ENCODE measurements around the gene FOXF2. TPM values are rescaled to one million over a fixed set of nuclear protein-coding genes. Genes with fewer than 3 reads are reported as not detected.

FOXF2 gene
- total RNA-seq, 3 donors from 2014 or later, result 6.9 to 68.1 (median 7.1) TPM

DNA sequence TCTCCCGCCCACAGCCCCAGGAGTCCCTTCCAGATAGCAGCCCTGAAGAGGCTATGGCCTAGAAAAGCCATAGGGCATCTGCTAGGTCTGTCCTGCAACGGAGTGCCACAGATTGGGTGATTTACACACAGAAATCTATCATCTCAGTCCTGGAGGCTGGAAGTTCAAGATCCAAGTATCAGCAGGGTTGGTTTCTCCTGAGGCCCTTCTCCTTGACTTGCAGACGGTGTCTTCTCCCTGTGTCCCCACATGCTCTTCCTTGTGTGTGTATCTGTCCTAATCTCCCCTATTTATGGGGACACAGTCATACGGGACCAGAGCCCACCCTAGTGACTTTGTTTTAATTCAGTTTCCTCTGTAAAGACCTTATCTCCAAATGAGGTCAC, 15.3 kb downstream of the FOXF2 start:
- intact Hi-C loops (cut with DNase I, micrococcal nuclease), result no loop called here
- TF ChIP-seq, protein P1, sequence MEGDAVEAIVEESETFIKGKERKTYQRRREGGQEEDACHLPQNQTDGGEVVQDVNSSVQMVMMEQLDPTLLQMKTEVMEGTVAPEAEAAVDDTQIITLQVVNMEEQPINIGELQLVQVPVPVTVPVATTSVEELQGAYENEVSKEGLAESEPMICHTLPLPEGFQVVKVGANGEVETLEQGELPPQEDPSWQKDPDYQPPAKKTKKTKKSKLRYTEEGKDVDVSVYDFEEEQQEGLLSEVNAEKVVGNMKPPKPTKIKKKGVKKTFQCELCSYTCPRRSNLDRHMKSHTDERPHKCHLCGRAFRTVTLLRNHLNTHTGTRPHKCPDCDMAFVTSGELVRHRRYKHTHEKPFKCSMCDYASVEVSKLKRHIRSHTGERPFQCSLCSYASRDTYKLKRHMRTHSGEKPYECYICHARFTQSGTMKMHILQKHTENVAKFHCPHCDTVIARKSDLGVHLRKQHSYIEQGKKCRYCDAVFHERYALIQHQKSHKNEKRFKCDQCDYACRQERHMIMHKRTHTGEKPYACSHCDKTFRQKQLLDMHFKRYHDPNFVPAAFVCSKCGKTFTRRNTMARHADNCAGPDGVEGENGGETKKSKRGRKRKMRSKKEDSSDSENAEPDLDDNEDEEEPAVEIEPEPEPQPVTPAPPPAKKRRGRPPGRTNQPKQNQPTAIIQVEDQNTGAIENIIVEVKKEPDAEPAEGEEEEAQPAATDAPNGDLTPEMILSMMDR (IDR thresholded peaks at IDR 0.05), result no peak
- Histone ChIP-seq H3K4me1 (ENCODE audit: low read depth) (no peaks in the 10 kb centered on the region), H3K4me3 (no peak overlapping the region), H3K36me3 (ENCODE audit: low read depth) (no peaks in the 10 kb centered on the region), H3K9me3 (no peaks in the 10 kb centered on the region)
- no peak for ATAC-seq
- no peak for DNase-seq

DNA sequence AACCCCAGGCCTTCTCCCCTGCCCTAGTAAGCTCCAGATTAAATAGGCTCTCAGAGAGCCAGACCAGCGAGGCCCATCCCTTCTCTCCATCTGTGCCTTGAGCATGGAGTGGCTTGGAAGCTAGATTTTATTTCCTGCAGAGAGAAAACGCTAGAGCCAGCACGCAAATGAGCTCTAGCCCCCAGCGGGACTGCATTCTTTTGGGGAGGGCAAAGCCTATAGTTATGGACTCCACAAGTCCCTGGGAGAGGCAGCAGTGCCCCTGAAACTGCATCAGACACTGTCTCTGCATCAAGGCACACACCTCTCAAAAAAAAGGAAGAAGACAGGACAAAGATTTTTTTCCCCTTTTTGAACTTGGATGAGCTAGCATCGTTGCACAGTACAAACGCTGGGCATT, 15.8 kb downstream of the FOXF2 start:
- no peak for DNase-seq
- H3K4me3 ChIP-seq, result no peak overlapping the region
- intact Hi-C loops (cut with DNase I, micrococcal nuclease), result no loop called here
- no peaks in the 10 kb centered on the region for H3K36me3 ChIP-seq (ENCODE audit: low read depth)
- no peaks in the 10 kb centered on the region for H3K9me3 ChIP-seq
- TF ChIP-seq, protein P1 (IDR thresholded peaks at IDR 0.05), result no peak
- ATAC-seq, result no peak
- no peaks in the 10 kb centered on the region for H3K4me1 ChIP-seq (ENCODE audit: low read depth)

DNA sequence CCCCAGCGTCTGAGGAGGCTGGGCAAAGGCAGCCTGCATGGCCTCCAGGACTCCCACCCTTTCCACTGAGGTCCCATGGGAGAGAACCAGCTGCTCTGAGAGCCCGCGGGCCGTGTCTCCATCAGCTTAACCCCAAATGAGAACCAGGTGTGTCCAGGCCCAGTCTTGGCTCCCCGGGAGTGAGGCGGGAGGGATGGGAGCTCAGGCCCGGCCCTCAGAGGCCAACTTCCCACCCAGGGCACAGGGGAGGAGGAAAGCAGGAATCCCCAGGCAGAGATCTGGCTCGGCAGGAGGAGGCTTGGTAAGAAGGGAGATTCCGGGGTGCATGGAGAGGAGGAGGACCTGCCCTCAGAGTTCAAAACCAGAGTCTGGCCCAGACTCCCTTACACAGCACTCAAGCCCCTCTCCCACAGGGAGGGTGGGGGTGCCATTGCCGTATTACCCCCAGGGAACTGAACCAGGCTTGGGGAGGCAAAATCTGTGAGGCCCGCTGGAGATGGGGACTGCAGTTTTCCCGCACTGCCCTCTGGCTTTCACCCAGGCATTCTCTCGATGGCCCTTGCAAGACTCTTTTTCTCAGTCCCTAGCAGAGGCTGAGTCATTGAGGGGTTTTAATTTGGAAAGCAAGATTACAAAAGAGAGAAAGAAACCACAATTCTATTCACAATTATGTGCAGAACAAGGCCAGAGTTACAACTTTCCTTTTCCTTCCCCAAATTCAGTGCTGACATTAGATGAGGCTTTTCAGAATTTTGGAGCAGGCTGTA, 17.1 kb downstream of the FOXF2 start:
- no peak for ATAC-seq
- intact Hi-C loops (cut with DNase I, micrococcal nuclease), result no loop called here
- TF ChIP-seq, protein P1 (IDR thresholded peaks at IDR 0.05), result no peak

DNA sequence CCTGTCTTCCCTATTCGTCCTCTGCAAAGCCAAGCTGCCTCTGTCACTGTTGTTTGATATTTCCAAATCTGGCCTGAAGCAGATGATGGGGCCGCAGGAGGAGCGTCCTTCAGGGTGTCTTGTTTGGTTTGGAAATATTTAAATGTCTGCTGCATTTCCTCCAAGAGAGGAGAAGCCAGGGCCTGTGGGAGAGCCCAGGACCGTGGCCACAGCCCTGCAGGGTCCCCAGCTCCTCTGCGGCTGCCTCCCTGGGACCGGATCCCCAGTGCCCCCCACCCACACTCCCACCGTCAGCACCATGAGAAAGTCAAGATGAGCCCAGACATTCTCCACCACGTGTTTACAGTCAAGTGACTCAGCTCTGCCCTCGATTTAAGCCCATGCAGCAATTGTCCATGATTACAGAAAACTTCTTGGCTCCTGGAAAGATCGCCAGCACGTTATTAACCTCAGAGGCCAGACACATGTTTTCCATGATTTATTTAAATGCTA, 18.2 kb downstream of the FOXF2 start:
- Histone ChIP-seq H3K4me1 (ENCODE audit: low read depth) (no peaks in the 10 kb centered on the region), H3K9me3 (no peaks in the 10 kb centered on the region), H3K4me3 (no peak overlapping the region), H3K36me3 (ENCODE audit: low read depth) (no peaks in the 10 kb centered on the region)
- TF ChIP-seq, protein P1 (IDR thresholded peaks at IDR 0.05), result no peak
- ATAC-seq (peak; percentile 34), DNase-seq (no peak)
- intact Hi-C loops (cut with DNase I, micrococcal nuclease), result no loop called here

More for the DNA sequence above, 17.1 kb downstream of the FOXF2 start:
- H3K36me3 ChIP-seq (ENCODE audit: low read depth), result no peaks in the 10 kb centered on the region
- no peak overlapping the region for H3K4me3 ChIP-seq
- no peaks in the 10 kb centered on the region for H3K9me3 ChIP-seq
- no peaks in the 10 kb centered on the region for H3K4me1 ChIP-seq (ENCODE audit: low read depth)
- DNase-seq, result no peak

DNA sequence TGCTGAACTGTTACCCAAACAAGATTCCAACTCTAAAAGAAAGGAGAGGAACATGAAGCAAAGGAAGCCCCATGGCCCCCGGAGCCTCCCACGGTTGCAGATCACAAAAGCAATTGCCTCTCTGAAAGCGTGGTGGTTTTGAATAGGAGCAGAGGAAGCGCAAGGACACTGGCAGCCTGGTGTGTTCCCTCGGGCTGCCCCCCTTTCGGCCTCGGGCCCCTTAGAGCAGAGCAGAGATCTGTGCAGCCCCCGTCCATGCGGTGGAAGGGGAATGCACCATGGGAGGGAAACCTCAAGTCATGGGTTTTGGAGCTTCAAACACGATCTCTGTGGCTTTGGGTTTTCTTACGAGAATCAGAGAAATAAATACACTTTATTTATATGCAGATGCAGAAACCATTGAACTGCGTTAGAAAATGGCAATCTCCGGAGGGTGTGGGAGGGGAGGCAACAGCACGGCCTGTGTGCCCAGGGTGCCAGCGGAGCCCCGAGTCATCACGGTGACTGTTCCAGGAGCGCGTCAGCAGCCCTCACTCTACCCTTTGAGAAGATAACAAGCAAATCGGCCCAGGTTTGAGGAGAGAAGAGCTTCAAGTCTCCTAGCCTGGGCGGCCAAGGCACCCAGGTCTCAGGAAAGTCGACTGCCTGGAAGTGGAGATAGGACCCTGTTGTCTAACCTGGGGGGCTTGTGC, 20.5 kb downstream of the FOXF2 start:
- intact Hi-C loops (cut with DNase I, micrococcal nuclease), result no loop called here
- ATAC-seq (no peak), DNase-seq (no peak)
- Histone ChIP-seq H3K4me1 (ENCODE audit: low read depth) (no peaks in the 10 kb centered on the region), H3K9me3 (no peaks in the 10 kb centered on the region), H3K4me3 (no peak overlapping the region), H3K36me3 (ENCODE audit: low read depth) (no peaks in the 10 kb centered on the region)
- TF ChIP-seq, protein P1 (IDR thresholded peaks at IDR 0.05), result no peak
